WTC11 (cell line): ENCODE data around the gene SLC25A21. TPM values are rescaled to one million over a fixed set of nuclear protein-coding genes. Genes with fewer than 3 reads are reported as not detected.
A peak's percentile ranks its signal among the peaks of the same experiment; 100 is the strongest.

Experiments
- ATAC-seq: fragments of 200-7000 bp; cut with Tn5 transposase; 2 replicates; pipeline ENCODE4 v1.10.0; 2021; ENCODE audit warnings: mild to moderate bottlenecking, moderate library complexity
- CTCF ChIA-PET: fragments of 300-600 bp; sonication (Branson Sonifier 250); formaldehyde crosslinking; loops from one replicate; lab custom pipeline; 2021; ENCODE audit warnings: antibody characterized with exemption; lab: Charles Lee
- POLR2A ChIA-PET: fragments of 350-600 bp; sonication (Branson Sonifier 250); formaldehyde crosslinking; loops from one replicate; lab custom pipeline; 2021; ENCODE audit warnings: antibody characterized with exemption; lab: Charles Lee
- DNase-seq: peaks from one replicate; pipeline ENCODE4 v3.0.0; 2021; ENCODE audit warnings: low spot score
- H3K27ac Mint-ChIP-seq: 2 replicates; pipeline ENCODE4 v1.8.0; 2021; ENCODE audit warnings: mixed read lengths
- H3K27me3 Mint-ChIP-seq: 2 replicates; pipeline ENCODE4 v1.8.0; 2021; ENCODE audit warnings: low read depth, mild to moderate bottlenecking, moderate library complexity, mixed read lengths
- H3K36me3 Mint-ChIP-seq: 2 replicates; pipeline ENCODE4 v1.8.0; 2021; ENCODE audit warnings: mixed read lengths
- H3K4me1 Mint-ChIP-seq: 2 replicates; pipeline ENCODE4 v1.8.0; 2022; ENCODE audit warnings: mixed read lengths
- H3K4me3 Mint-ChIP-seq: 2 replicates; pipeline ENCODE4 v1.8.0; 2021; ENCODE audit warnings: mild to moderate bottlenecking, moderate library complexity, mixed read lengths
- H3K9me3 Mint-ChIP-seq: 2 replicates; pipeline ENCODE4 v1.8.0; 2021; ENCODE audit warnings: mixed read lengths
- ARID4B ChIP-seq: sonication (generic); formaldehyde crosslinking; IDR thresholded peaks from 2 replicates; pipeline ENCODE4 v1.8.0; 2023; ENCODE audit warnings: missing genetic modification reagents, mild to moderate bottlenecking, borderline replicate concordance
- CTCF ChIP-seq: fragments of 200-600 bp; IDR thresholded peaks from 2 replicates; pipeline ENCODE4 v1.8.0; 2022; ENCODE audit warnings: antibody characterized with exemption
- FOXK1 ChIP-seq: sonication (generic); formaldehyde crosslinking; IDR thresholded peaks from 2 replicates; pipeline ENCODE4 v1.8.0; 2022; ENCODE audit warnings: mild to moderate bottlenecking, moderate library complexity, missing genetic modification reagents
- HMGXB4 ChIP-seq: sonication (generic); formaldehyde crosslinking; IDR thresholded peaks from 2 replicates; pipeline ENCODE4 v1.8.1; 2023; ENCODE audit warnings: mild to moderate bottlenecking, moderate library complexity, missing genetic modification reagents
- RORB ChIP-seq: fragments of 250-450 bp; sonication (Bioruptor Pico); IDR thresholded peaks from 2 replicates; pipeline ENCODE4 v1.9.0; 2021; ENCODE audit warnings: mild to moderate bottlenecking
- STAT6 ChIP-seq: sonication (generic); formaldehyde crosslinking; conservative IDR thresholded peaks from 2 replicates; pipeline ENCODE4 v1.8.1; 2023; ENCODE audit warnings: mild to moderate bottlenecking, low read depth, missing genetic modification reagents, moderate library complexity
- TCF7 ChIP-seq: sonication (generic); formaldehyde crosslinking; IDR thresholded peaks from 2 replicates; pipeline ENCODE4 v1.8.0; 2022; ENCODE audit warnings: mild to moderate bottlenecking, low read depth, missing genetic modification reagents, moderate library complexity
- TEAD4 ChIP-seq: sonication (generic); formaldehyde crosslinking; IDR thresholded peaks from 2 replicates; pipeline ENCODE4 v1.8.0; 2022; ENCODE audit warnings: mild to moderate bottlenecking, missing genetic modification reagents
- ZNF138 ChIP-seq: sonication (generic); formaldehyde crosslinking; conservative IDR thresholded peaks from 2 replicates; pipeline ENCODE4 v1.8.1; 2022; ENCODE audit warnings: mild to moderate bottlenecking, moderate library complexity, missing genetic modification reagents
- ZNF512 ChIP-seq: sonication (generic); formaldehyde crosslinking; IDR thresholded peaks from 2 replicates; pipeline ENCODE4 v1.8.1; 2022; ENCODE audit warnings: missing genetic modification reagents, borderline replicate concordance
- ZNF532 ChIP-seq: fragments of 250-450 bp; sonication (Bioruptor Pico); IDR thresholded peaks from 2 replicates; pipeline ENCODE4 v1.9.0; 2021; ENCODE audit warnings: mild to moderate bottlenecking, borderline replicate concordance
- total RNA-seq: library from RNA; stranded (reverse); gene quantifications from 3 replicates; pipeline ENCODE4 v1.2.3, GENCODE V29; 2021

Gene SLC25A21
- total RNA-seq, 1 experiment from 2014 or later = 8.2 TPM

- TF ChIP-seq TEAD4 (CRISPR knock-in tag) = no peak
- TF ChIP-seq FOXK1 (CRISPR knock-in tag) = no peak
- no peak for TF ChIP-seq STAT6 (CRISPR knock-in tag)
- H3K36me3 Mint-ChIP-seq = no peaks in the 10 kb centered on the region
- H3K4me1 Mint-ChIP-seq = peaks cover 14% of the 10 kb centered on the region
- CTCF ChIA-PET = interaction anchor here (0.7 kb wide), 1 partner anchor 299 kb away, joined by 4 read pairs; no protein-coding TSS in a partner anchor
- DNase-seq = no peak
- no peak overlapping the region for H3K27ac Mint-ChIP-seq
- H3K9me3 Mint-ChIP-seq = no peaks in the 10 kb centered on the region
- no peaks in the 10 kb centered on the region for H3K27me3 Mint-ChIP-seq
- H3K4me3 Mint-ChIP-seq = no peak overlapping the region
- no peak for ATAC-seq
- POLR2A ChIA-PET = no interaction called here
These were observed 225.5 kb downstream of the SLC25A21 start for GRCh38 chr14:36946872-36947271.

GRCh38 chr14:36944307-36945010 lies 227.9 kb downstream of the SLC25A21 start:
- H3K4me1 Mint-ChIP-seq = peaks cover under 1% of the 10 kb centered on the region; the same call in 1 of the 2 replicates
- ATAC-seq = no peak
- no peaks in the 10 kb centered on the region for H3K9me3 Mint-ChIP-seq
- CTCF ChIA-PET = no interaction called here
- TF ChIP-seq ZNF512 (CRISPR knock-in tag) (no peak), TCF7 (no peak), HMGXB4 (CRISPR knock-in tag) (no peak), ZNF532 (CRISPR knock-in tag) (no peak)
- H3K27me3 Mint-ChIP-seq = no peaks in the 10 kb centered on the region
- POLR2A ChIA-PET = no interaction called here
- H3K27ac Mint-ChIP-seq = no peak overlapping the region
- DNase-seq = no peak
- no peaks in the 10 kb centered on the region for H3K36me3 Mint-ChIP-seq
- no peak overlapping the region for H3K4me3 Mint-ChIP-seq

GRCh38 chr14:36942522-36943245 lies 229.7 kb downstream of the SLC25A21 start:
- no peaks in the 10 kb centered on the region for H3K9me3 Mint-ChIP-seq
- H3K4me3 Mint-ChIP-seq = no peak overlapping the region
- H3K27me3 Mint-ChIP-seq = no peaks in the 10 kb centered on the region
- no peak overlapping the region for H3K27ac Mint-ChIP-seq
- ATAC-seq (no peak), DNase-seq (no peak)
- no peaks in the 10 kb centered on the region for H3K36me3 Mint-ChIP-seq
- CTCF ChIA-PET = interaction anchor here (0.6 to 2.8 kb wide), 58 partner anchors 9 to 872 kb away, joined by 3 to 79 read pairs (median 5); partner anchors contain the start of gene PAX9
- POLR2A ChIA-PET = interaction anchor here (0.6 kb wide), 1 partner anchor 170 kb away, joined by 3 read pairs; no protein-coding TSS in a partner anchor
- H3K4me1 Mint-ChIP-seq = peaks cover 5% of the 10 kb centered on the region; the same call in 1 of the 2 replicates
- no peak for TF ChIP-seq RORB (CRISPR knock-in tag)
- TF ChIP-seq ARID4B (CRISPR knock-in tag) = no peak
- TF ChIP-seq TCF7 = no peak
- TF ChIP-seq ZNF138 (CRISPR knock-in tag) = no peak
- peak; percentile 57; the same call in 1 of the 2 replicates for TF ChIP-seq CTCF
